Fibroblast of peridontal ligament (primary cell): ENCODE results near the gene PSME3IP1.
"Not testable (repeated sequence)": the region's sequence is repeated elsewhere in the genome, so short reads cannot be mapped to it uniquely, and the experiment has no call there.

ENCODE experiments used
- DNase-seq: peaks from one replicate; pipeline ENCODE4 v3.0.0-alpha.2; 2010; ENCODE audit errors: extremely low read depth

The PSME3IP1 gene

GRCh38 chr16:57196753-57197152 lies 10.9 kb upstream of the PSME3IP1 start:
- no peak for DNase-seq

- no peak for DNase-seq
Observed at GRCh38 chr16:57196286-57196685, 10.4 kb upstream of the PSME3IP1 start.

GRCh38 chr16:57194512-57194911 lies 8.7 kb upstream of the PSME3IP1 start:
- peak; percentile 94 for DNase-seq

GRCh38 chr16:57192720-57193486 lies 7.1 kb upstream of the PSME3IP1 start:
- DNase-seq, result peak; percentile 58

GRCh38 chr16:57192146-57192545 lies 6.3 kb upstream of the PSME3IP1 start:
- peak; percentile 38 for DNase-seq

GRCh38 chr16:57191056-57191571 lies 5.3 kb upstream of the PSME3IP1 start:
- peak; percentile 41 for DNase-seq

GRCh38 chr16:57190136-57190535 lies 4.3 kb upstream of the PSME3IP1 start:
- DNase-seq, result no peak

GRCh38 chr16:57189527-57189926 lies 3.7 kb upstream of the PSME3IP1 start:
- DNase-seq, result not testable (repeated sequence)

GRCh38 chr16:57188711-57189002 lies 2.8 kb upstream of the PSME3IP1 start:
- no peak for DNase-seq

GRCh38 chr16:57187902-57188710 lies 2.3 kb upstream of the PSME3IP1 start:
- not testable (repeated sequence) for DNase-seq

- peak; percentile 63 for DNase-seq
Observed at GRCh38 chr16:57186872-57187854, 1.3 kb upstream of the PSME3IP1 start.

- DNase-seq, result peak; percentile 64
Observed at GRCh38 chr16:57185446-57185944, 344 bp downstream of the PSME3IP1 start.

- no peak for DNase-seq
Observed at GRCh38 chr16:57184887-57185445, 873 bp downstream of the PSME3IP1 start.

- DNase-seq, result no peak
Observed at GRCh38 chr16:57184113-57184512, 1.7 kb downstream of the PSME3IP1 start.

GRCh38 chr16:57179215-57179828 lies 6.5 kb downstream of the PSME3IP1 start:
- DNase-seq, result peak; percentile 25

- DNase-seq, result no peak
Observed at GRCh38 chr16:57178793-57179212, 7.0 kb downstream of the PSME3IP1 start.

GRCh38 chr16:57178196-57178595 lies 7.6 kb downstream of the PSME3IP1 start:
- no peak for DNase-seq

GRCh38 chr16:57175896-57176295 lies 9.9 kb downstream of the PSME3IP1 start:
- DNase-seq, result peak; percentile 67

- no peak for DNase-seq
Observed at GRCh38 chr16:57172721-57173290, 13.0 kb downstream of the PSME3IP1 start.

GRCh38 chr16:57169327-57169726 lies 16.5 kb downstream of the PSME3IP1 start:
- no peak for DNase-seq
